GM15510 (cell line): ENCODE results near the gene ACTR3.
A peak's percentile ranks its signal among the peaks of the same experiment; 100 is the strongest.

Source experiments
- POLR2A ChIP-seq: IDR thresholded peaks from 3 replicates; pipeline ENCODE4 v1.6.1; 2011; ENCODE audit warnings: borderline replicate concordance; ENCODE audit not compliant: insufficient read length; ENCODE audit errors: extremely low read depth

Gene ACTR3

DNA sequence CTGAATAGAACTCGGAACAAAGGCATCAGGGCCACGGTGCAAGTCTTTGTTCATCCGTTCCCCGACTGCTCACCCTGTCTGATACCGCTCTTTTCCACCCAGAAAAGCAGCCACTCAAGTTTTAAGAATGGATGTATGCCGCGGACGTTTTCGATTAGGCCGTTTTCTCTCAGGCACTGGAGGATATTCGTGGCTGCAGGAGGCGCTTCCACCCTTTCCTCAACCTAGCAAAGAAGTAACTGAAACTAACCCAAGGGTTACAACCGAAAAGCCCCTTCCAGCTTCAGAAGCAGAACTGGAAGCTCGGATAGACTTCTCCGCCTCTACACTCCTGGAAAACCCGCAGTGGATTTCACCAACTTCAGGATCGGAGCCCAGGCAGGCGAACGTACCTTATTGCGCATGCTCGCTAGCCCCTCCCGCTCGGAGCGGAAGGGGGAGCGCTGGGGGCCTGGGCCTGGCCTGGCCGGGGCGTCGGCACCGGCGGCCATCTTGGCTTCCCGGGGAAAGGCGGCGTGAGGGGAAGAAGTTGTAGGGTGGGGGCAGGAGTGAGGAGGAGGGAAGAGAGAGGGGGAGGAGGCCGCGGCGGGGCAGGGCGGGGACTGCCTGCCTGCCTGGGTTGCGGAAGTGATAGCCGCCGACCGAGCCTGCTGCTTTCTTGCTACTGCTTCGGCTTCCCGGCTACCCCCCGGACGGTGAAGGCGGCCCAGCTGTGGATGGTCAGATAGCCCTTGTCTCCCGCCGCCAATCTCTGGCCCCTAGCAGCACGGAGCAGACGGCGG is at the start of gene ACTR3:
Gene ACTR3 (plus strand): TSS at position 619 of the 782 bp plus-strand sequence. CDS start 191 bp downstream, outside the sequence.
- peak; percentile 71 for TF ChIP-seq POLR2A

DNA sequence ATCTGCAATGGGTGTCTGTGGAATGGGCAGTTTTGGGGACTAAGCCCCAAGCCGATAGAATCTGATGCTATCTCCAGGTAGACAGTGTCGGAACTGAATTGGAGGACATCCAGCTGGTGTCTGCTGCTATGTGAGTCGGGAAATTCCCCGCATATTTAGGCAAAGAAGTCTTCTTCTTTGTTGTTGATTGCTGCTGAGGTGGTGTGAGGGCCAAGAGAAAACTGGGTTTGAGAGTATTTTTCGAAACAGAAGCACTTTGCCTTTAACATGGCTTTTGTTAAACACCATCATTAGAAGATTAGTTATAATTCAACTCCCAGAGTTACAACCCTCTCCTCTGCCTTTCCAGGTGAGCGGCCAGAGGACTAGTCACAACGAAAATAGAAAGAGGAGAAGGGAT is 49.4 kb upstream of the ACTR3 start:
- TF ChIP-seq POLR2A = no peak

DNA sequence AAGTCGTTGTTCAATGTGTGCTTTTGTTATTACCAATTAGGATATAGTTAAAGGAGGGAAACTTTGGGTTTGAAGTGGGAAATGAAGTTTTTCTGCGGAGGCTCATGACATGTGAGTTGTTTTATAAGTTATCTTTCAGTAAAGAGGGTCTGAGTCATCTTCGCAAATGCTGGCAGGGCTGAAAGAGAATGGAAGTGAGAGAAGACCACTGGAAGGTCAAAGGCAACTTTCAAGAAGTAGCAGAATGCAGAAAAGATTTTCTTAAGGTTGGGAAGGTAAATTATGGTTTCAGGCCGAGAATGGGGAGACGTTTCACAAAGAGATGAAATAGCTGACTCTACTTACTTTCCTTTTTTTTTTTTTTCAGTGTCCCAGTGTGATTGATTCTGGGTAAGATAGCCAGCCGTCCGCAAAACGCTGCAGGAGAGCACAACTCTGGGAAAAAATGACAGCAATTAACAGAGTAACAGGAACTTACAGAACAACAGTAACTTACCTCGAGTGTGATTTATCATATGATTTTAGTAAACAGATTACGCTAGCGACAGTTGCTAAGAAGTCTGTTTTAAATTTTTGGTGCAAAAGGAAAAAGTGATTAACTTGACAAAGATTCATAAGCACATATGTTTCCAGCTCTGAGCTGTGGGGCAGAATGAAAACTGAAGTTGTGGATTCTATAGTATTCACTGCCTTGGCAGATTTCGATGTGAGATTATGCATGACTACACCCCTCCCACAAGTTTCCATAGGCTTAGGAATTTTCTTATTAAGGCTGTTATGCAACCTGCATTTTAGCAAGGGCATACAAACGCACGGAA is 46.8 kb upstream of the ACTR3 start:
- TF ChIP-seq POLR2A = no peak

DNA sequence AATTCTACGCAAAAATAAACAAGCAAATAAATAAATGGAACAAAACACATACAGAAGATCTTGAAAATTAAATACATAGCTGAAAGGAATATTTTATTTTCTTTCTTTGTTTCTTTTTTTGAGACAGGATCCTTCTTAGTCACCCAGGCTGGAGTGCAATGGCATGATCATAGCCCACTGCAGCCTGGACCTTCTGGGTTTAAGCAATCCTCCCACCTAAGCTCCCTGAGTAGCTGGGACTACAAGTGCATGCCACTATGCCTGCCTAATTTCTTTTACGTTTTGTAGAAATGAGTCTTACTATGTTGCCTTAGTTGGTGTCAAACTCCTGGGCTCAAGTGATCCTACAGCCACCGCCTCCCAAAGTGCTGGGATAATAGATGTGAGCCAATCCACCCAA is 44.6 kb upstream of the ACTR3 start:
- TF ChIP-seq POLR2A = no peak

DNA sequence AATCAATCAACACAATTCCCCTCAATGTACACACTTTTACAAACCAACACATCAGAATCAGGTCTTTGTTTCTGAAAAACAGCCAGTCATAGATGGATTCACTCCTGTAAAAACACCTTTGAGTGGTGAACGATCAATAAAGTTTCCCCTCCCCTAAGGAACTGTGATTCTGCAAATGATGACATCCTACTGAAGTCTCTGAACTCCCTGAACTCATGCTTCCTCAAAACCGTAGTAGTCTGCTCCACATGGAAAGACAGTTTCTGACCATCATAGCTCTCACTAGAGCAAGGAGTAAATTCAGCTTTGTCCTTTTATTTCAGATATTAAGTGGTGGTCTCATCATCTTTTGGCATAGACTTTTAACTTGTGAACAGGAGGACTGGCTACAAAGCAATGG is 43.5 kb upstream of the ACTR3 start:
- TF ChIP-seq POLR2A = no peak

DNA sequence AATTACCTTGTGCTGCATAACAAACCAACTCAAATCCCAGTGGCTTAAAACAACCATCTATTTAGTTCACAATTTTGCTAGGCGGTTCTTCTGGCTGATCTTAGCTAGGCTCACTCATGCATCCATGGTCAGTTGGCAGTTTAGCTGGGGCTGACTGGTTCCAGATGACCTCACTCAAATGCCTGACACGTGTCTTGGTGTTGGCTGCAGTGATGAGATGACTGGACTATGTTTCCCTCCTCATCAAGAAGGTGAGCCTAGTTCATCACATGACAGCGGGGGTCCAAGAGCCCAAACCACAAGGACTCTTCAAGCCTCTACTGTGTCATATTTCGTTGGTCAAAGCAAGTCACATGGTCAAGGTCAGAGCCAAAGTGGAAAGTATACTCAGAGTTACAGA is 42.7 kb upstream of the ACTR3 start:
- TF ChIP-seq POLR2A = no peak

DNA sequence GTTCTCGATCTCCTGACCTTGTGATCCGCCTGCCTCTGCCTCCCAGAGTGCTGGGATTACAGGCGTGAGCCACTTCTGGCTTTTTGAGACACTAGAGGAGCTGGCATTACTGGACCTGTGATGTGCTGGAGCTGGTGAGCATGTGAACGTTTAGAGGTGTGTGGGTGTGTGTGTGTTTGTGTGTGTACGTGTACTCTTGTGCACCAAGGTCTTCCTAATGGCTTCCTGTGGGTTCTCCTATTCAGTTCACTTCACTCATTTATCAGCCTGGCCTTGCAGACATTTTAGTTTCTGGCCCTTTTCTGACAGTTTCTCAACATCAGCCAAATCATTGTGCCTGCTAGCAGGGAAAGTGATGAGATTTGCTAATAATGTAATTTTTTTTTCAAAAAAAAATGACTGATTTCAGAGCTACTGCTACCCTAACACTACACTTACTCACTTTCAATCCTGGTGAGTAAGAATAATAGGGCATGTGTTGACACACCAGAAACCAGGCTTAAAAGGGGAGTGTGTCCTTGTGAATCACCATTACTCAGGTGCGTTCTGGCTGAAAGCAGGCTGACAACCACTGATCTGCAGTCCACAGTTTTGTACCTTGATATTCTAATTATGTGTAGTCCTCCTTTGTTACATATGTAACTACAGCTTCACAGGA is 41.0 kb upstream of the ACTR3 start:
- TF ChIP-seq POLR2A = no peak

DNA sequence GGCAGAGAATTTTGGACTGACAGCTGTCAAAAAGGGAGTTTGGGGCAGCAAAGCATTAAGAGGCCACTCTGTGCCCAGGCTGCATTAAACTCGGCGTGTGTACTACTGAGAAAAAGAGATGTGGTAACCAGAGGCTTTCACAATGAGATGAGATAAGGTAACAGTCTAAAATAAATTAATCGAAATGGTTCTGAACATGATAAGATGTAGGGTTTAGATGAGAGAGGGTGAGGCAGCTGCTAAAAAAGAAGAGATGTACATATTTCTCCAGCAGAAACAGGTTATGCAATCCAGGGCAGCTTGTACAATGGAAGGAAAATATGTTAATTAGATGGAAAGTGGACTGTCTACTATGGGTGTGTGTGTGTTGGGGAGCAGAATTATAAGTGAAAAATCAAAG is 39.2 kb upstream of the ACTR3 start:
- no peak for TF ChIP-seq POLR2A

DNA sequence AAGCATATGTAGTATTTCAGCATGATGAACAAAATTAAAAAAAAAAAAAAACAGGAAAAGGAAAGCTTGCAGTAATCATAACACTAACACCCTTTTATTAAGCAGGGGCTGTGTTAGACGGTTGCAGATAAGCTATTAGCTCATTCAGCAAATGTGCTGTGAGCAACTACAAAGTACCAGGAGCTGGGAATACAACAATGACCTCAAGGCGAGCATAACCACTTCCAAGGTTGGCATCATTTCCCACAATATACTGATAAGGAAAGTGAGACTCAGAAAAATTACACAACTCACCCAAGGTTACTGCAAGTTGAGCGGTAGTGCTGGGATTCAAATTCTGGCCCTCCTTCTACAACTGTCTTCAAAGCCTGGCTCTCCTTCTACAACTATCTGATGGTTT is 38.2 kb upstream of the ACTR3 start:
- no peak for TF ChIP-seq POLR2A

DNA sequence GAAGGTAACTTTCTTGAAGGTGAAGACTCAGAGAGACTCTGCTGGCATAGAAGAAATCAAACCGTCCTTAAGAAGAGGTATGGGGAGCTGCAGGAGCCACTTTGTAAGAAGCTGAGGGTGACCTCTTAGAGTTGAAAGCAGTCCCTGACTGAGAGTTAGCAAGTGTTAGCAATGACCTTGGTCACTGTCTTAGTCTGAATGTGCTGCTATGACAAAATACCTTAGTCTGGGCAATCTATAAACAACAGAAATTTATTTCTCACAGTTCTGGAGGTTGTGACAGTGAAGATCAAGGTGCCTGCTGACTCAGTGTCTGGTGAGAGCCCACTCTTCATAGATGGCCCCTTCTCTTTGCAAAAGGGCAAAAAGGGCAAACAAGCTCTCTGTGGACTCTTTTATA is 35.7 kb upstream of the ACTR3 start:
- TF ChIP-seq POLR2A = no peak

DNA sequence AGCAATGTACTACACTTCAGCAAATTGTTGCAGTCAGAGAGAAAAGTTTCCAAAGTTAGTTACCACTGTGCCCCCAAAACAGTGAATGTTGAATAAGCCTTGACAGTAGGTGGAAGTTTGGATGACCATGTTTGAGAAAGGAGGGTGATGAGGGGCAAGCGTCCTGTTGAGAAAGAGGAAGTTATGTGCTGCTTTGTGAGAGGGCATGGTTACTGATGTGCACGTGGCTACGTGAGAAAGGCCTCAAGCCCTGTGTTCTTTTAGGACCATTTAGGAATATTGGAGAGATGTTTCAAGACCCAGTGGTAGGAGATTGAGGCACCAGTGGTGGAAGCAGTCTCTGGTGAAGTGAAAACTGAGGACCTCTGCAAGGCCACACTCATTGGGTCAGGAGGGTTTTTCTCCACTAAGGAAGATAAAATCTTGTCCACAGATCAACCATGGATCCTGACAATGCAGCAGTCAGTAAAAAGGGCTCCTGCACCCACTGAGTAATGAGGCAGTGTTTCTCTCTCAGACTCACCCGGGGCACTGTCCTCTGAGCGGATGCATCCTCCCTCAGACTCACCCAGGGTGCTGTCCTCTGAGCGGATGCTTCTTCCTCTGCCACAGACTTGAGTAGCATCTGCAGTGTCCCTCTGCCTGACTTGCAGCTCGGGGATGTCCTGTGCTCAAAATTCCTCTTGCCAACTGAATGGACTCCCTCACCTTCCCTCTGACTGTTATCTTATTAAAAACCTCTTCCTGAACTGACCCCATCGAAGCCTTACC is 34.7 kb upstream of the ACTR3 start:
- TF ChIP-seq POLR2A = no peak

DNA sequence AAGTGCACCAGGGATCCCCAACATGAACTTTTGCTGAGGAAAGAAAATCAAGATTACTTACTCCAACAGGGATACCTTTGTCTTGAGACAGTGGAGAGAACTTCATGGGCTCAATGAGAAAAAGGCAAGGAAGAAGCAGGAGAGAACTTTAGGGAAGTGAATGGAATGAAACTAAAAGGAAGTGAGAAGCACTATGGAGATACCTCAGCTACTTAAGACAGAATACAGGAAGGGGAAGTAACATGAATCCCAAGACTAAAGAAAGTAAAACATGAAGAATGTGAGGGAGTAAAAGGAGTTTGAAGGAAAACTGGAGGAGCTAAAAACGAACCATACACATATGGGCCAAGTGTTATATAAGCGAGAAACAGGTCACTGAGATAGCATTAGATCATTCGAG is 32.4 kb upstream of the ACTR3 start:
- TF ChIP-seq POLR2A = no peak

DNA sequence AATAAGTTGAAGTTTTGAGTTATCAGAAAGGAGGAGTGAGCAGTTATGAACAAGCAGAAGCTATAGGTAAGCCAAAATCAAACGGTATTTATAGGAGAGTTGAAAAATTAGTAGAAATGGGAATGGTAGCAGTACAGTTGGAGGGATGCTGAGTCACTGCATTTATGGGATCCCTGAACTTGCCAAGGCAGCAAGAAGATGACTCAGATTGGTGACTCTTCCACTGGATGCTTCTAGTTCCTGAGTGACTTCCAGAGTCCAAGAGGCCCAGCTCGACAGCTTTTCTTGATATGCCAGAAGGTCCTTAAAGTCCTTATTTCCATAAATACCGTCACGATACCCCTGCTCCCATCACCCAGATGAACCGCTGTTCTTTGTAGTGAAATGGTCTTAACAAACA is 31.1 kb upstream of the ACTR3 start:
- no peak for TF ChIP-seq POLR2A

DNA sequence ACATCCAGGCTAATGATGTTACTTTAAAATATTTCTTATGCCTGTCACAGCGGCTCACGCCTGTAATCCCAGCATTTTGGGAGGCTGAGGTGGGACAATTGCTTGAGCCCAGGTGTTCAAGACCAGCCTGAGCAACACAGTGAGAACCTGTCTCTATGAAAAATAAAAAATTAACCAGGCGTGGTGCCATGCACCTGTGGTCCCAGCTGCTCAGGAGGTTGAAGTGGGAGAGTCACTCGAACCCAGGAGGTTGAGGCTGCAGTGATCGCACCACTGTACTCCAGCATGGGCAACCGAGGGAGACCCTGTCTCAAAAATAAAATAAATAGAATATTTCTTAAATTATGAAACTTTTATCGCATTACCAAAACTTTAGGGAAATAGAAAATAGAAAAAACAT is 28.1 kb upstream of the ACTR3 start:
- no peak for TF ChIP-seq POLR2A

DNA sequence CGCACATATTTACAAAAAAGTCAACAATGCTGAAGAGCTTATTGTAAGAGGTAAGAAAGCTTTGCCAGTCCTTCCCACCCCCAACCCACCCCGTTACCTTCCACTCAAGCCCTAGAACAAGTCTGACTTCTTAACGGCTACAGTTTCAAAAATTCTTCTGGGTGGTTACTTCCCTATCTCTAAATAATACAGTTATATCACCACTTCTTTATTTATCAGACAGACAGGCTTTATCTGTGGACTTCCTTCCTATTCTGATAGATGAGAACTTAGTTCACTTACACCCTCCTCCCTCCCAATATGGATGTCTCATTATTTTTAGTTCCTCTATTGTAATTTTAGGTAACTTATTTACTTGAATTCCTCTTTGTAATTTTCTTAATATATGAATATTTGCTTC is 26.7 kb upstream of the ACTR3 start:
- no peak for TF ChIP-seq POLR2A

DNA sequence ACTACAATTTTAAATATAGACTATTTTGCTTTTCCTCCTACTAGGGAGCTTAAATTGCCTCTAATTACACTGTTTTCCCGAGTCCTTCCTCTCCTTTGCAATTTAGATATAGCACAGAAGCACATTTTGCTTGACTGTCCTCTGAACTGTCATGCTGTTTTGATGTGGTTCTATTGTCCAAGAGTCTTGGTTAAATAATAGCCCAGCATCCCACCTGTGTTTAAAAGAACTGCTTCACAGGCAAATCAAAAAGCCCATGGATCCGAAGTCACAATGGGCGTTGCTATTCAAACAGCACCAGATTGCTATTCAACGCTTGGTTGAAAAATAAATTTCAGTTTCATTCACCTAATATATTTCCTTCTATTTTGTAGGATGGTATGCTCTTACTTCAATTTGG is 22.3 kb upstream of the ACTR3 start:
- no peak for TF ChIP-seq POLR2A

DNA sequence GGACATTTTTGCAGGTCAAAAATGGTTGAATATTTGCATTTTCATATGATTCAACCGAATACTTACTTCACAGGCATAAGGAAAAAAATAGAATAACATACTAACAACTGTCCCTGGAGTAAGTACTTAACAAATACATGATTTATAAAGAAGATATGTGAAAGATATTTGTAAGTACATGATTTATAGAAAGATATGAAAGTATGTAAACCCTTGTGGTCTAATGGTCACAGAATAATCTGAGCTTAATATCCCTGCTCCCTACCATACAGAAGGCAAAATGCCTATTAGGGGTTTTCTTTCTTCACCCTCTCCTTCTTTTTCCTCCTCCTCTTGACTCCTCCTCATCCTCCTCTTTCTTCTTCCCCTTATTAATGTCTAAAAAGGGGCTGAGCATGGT is 20.6 kb upstream of the ACTR3 start:
- no peak for TF ChIP-seq POLR2A
